Umbilical cord (tissue), 2 donors: ENCODE results near the gene ANKRD31. TPM values are rescaled to one million over a fixed set of nuclear protein-coding genes. Genes with fewer than 3 reads are reported as not detected.

Experiments used
- DNase-seq: peaks from one replicate; pipeline ENCODE4 v3.0.0-alpha.2; 2015; ENCODE audit warnings: low spot score
- total RNA-seq: library from RNA; depleted of rRNA; stranded (reverse); fragments of >200 nt; gene quantifications from one replicate; pipeline ENCODE4 v1.2.3, GENCODE V29; 2014; ENCODE audit warnings: low replicate concordance; ENCODE audit not compliant: insufficient read depth

ANKRD31 gene
- total RNA-seq, 1 donor from 2014 or later = 1.2 TPM

DNA sequence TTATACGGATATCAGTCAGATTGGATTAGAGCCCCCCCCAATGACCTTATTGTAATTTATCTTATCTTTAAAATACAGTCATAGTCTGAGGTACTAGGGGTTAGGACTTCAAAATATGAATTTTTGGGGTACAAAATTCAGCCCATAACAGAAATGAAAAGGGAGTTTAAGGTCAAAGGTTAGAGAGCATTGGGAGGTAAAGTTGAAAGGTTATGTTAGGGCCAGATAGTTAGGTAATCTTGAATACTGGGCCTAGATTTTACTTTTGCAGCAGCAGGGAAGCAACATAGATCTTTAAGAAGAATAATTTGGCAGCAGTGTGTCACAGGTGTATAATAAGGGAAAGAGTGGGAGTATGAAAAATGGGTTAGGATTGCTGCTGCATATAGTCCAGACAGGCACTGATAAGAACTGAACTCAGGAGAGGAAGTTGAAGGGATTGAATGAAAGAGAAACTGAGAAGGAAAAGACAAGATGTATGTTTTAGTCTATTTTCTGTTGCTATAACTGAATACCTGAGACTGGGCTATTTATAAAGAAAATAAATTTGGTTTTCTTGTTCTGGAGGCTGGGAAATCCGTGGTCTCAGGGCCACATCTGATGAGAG is 173.7 kb downstream of the ANKRD31 start:
- DNase-seq = no peak

DNA sequence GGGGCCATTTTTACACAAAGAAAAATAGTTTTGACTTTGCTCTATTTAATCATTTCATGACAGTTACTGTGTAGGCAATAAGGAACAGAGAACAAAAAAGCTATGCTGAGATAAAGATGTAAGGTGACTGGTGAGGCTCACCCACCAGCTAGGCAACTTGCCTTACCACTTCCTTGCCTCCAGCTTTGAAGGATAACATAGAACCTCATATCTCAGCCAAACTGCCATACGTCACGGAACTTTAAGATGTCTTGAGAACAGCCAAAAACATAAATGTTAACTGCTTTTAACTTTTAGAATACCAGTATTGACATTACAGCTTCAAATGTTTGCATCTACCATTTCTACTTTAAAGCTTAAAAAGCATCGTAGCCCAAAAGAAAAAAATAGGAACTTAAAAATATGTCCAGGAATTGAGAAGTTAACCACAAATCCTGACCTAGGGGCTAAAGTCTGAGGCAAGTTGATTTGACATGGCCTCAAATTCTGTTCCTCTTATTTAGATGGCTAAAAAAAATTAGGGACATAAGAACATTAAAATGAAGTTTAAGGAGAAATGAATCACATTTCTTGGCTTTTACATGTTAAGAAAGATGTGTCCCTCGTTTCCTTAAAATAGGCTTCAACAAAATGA is 176.6 kb downstream of the ANKRD31 start:
- DNase-seq = no peak

- DNase-seq = no peak
Measured at GRCh38 chr5:75058986-75059535, 177.6 kb downstream of the ANKRD31 start.

DNA sequence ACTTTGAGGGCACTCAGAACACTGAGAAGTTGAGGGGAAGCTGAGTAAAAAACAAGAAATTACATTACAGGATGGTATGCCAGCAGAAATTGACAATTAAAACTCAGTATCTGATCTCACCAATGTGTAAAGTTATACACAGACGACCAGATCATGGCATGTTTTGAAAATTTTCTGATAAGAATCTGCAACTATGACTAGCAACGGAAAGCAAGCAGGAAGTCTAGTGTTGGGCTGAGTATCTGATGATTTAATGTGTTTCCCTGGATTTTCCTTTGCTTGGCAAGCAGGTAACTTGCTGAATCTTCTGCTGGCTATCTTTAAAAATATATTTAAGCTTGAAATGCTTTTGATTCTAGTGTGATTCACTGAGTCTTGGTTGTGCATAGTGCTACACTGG is 179.1 kb downstream of the ANKRD31 start:
- peak; percentile 29 for DNase-seq

GRCh38 chr5:75055727-75056144 is 180.9 kb downstream of the ANKRD31 start:
- DNase-seq = no peak

DNA sequence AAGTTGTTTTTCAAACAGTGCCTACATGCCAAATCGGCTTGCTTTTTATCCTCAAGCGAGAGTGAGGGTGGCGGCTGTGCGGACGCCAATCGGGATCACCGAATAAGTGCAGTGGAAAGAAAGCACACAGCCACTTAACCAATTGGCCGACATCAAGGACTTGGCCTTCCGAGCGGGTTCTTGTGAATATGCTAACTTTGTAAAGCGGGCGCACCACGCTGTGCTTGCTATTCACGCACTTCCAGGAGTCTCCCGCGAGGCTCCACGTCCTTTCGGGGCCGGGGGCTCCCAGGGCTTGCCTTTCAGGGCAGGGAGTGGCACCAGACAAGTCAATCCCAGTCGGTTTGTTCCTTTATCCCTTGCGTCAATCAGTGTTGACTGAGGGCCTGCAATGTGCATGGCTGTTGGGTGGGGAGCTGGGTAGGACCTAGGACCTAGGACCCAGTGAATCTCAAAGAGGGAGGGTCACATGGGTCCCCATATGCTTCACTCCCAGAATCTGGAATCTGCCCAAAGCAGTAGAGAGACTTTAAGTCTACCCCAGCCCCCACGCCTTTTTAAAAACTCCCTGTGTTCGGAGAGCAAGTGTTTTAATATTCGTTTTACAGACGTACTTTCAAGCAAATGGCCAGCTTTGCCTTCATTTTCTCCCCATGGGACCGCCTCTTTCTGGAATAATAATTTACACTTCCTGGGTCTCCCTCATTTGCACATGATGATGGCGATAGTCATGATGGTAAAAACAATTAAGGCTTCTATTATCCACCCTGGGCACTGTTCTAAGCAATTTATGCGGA is 182.3 kb downstream of the ANKRD31 start:
- no peak for DNase-seq

DNA sequence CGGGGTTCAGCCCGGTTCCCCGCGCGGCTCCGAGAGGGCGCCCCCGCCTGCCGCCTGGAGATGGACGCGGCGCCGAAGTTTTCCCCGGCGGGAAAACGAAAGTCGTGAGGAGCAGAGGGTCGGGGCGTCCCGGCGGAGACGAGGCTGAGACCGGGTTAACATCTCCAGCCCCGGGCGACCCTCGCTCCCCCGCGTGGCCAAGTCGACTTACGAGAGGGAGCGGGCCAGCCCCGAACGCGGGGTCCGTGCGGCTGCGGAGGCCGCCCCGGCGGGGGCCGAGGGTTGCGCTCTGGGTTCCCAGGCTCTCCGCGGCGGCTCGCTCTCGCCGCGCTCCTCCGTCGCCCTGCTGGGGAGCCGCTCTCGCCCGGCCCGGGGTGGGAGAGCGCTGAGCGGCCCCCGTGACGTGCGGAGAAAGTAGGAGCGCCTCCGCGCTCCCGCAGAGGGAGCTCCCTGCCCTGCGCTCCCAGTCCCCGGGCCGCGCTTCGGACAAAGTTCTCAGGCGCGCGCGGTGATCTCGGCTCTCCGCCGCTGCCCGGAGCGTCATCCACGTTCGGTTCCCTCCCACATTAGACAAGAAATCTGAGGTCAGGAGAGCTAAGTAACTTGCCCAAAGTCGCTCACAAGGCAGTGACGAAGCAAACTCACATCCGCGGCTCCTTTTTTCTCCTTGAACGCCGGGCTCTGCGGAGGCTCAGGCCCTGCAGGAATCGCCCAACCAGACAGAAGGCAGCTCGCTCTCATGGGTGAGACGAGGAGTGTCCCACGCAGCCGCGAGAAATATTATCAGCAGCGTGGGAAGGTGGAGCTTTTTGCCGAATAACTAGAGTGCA is 183.2 kb downstream of the ANKRD31 start:
- peak; percentile 76 for DNase-seq

- DNase-seq = no peak
Measured at GRCh38 chr5:75053054-75053303, 183.7 kb downstream of the ANKRD31 start.

DNA sequence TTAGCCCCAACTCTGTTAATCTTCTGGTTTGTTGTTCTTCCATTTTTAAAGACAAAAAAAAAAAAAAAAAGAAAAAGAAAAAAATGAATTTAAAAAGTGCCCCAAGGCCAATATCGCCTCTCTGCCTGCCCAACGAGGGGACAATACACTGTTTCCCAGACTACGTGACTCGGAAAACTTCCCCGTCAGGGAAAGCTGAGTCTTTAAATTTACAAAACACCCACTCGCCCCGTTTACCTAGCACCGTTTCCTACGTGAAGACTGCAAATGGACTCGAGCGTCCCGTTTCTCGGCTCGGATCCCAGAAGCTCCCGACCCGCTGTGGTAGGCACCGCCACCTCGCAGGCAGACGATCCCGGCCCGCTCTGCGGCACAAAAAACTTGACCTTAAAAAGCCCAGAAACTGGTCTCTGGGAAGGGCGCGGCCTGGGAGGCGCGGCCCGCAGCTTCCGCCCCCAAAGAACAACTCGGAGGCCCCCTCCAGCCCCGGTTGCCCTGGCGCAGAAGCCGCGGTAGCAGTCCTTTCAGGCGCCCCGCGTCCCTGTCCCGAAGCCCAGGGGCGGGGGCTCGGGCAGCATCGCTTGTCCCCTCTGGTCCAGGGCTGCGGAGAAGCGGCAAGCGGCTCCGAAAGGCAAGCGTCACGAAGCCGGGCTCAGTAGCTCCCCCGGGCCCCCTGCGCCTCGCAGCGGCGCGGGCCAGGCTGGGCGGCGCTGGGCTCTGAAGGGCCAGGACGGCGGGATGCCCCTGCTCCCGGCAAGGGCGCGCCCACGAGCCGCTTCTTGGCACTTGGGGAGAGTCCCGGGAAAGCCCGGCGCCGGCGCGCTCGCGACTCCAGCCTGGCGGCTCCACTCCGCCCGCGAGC is 184.3 kb downstream of the ANKRD31 start, which contains the start of gene GCNT4:
GCNT4 (minus strand) TSS at position 367 of the 862 bp plus-strand sequence. CDS start 22,521 bp downstream, outside the sequence.
- peak; percentile 50 for DNase-seq

DNA sequence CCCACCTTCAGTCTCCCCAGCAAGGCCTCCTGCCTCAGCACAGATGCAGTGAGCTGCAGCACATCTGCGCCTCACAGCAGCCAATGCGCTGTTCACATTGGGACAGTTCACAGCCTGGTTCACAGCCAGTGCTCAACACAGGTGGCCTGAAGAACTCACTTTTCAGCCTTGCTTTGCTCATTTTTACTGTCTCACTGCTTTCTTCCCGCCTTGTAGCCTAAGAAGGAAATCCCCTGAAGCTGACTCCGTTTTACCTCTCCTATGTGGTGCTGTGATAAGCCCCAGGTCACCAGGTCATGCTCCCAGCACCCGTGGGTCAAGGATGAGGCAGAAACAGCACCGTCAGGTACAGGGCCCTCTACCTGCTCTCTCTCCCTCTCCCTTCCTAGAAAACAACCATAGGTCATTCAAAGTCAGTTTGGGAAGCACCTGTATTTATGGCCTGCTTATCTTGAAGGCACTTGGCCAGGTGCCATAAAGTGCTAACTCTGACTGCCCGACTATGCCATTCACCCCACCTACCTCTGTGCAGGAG is 185.4 kb downstream of the ANKRD31 start:
- no peak for DNase-seq

DNA sequence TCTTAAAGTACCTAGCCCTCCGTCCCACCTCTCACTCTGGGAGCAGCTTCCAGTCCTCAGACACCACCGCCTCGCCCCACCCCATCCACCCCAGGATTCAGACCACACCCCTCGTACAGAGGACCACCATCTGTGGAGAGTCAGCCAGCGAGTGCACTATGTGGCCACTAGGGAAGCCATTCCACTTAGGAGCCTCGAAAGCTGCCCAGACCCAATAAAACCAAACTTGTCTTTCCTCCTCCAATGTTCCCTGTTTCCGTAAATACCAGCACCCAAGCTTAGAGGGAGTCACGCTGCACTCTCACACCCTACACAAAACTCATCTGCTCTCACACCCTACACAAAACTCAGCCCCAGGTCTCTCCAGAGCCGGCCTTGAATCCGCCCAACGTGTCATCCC is 186.3 kb downstream of the ANKRD31 start:
- no peak for DNase-seq

- no peak for DNase-seq
Measured at GRCh38 chr5:75049456-75050351, 187.0 kb downstream of the ANKRD31 start.

- peak; percentile 58 for DNase-seq
Measured at GRCh38 chr5:75048457-75048953, 188.2 kb downstream of the ANKRD31 start.

DNA sequence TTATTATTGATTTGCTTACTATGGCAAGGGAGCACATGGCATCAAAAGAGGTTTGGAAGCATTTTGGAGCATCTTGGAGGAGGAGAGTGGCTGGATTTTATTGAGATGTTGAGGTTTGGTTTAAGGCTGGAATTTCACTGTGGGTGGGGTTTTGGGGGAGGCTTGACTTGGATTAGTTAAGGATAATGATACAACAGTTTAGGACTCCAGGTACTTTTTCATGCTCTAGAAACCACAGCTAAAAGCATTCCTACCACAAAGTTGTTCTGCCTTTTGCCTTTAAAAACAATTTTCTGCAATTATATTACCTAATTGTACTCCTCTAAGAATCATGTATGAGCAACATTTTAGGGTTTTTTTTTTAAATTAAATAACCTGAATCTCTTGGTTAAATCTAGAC is 189.3 kb downstream of the ANKRD31 start:
- DNase-seq = no peak

DNA sequence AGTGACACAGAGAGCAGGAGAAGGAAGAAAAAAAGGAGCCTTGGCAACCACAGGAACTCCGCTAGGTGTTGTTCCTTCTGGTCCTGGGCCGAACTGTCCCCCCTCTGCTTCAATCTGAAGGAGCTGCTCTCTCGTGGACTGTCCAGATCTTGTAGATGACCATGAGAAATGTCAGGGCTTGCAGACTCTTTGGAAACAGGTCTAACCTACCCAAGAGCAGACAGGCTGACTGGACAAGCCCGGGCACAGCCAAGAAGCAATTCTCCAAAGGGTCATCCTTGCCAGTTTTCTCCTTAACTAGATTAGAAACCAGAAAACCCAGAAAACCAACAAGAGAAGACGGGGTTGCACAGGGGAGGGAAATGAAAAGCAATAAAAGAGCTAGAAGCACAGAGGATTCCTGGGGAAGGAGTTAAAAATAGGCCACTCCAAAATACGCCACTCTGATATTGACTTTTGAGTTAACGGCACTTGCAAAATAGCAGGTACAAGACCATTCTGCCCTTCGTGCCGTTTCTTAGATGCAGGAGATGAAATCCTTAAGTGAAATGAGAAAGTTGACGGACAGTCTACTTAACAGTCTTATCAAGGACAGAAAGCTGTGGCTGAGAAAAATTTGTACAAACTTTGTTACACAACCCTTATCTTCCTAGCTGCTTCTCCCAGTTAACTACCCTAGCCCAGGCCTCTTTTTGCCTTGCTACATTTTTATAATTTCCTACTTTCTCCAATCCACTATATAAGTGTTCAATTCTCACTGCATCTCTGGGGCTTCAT is 190.1 kb downstream of the ANKRD31 start:
- no peak for DNase-seq

- DNase-seq = no peak
Measured at GRCh38 chr5:75045071-75045470, 191.6 kb downstream of the ANKRD31 start.

DNA sequence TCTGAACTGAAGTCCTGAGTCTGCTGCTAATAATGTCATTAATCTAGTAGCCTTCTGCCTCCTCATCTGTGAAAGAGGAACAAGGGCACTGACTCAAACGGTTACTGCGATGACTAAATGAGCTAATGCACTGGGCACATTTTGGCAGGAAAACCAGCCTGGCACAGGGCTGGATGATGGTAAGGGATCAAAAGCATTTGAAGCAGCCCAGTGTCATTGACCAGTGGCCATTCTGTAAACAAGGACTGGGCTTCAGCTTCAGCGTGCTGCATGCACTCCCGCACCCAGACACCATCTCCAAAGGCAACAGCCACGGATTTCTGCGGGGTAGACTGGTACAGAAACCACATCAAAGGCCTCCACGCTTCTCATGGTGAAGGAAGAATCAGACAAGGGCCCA is 192.3 kb downstream of the ANKRD31 start:
- no peak for DNase-seq

GRCh38 chr5:75043633-75044264 is 192.9 kb downstream of the ANKRD31 start:
- no peak for DNase-seq
